ENCODE data around the gene FTH1. TPM values are rescaled to one million over a fixed set of nuclear protein-coding genes. Genes with fewer than 3 reads are reported as not detected.

The FTH1 gene
- total and polyA plus RNA-seq, 2 of the 8 experiments (the other 6 are each of a cell fraction or from before 2014, with no cell fraction given), result 1,153 to 1,461 TPM

GRCh38 chr11:61951484-61952135 is 15.8 kb downstream of the FTH1 start (continued):
- TF ChIP-seq TAF7 (optimal IDR thresholded peaks at IDR 0.05; ENCODE audit: borderline replicate concordance, low read depth, low read length) (no peak), GTF2F1 (IDR thresholded peaks at IDR 0.05; ENCODE audit: borderline replicate concordance, low read depth, low read length) (no peak), EGR1 (IDR thresholded peaks at IDR 0.05; ENCODE audit: borderline replicate concordance, low read depth, low read length) (no peak)

Measured in H1 (cell line).